Measurements from ENCODE around the gene ABL1.

Gene ABL1

GRCh38 chr9:130831077-130831476 lies 4.0 kb upstream of the ABL1 start:
- no peak overlapping the region for H3K27ac ChIP-seq (ENCODE audit: low read length, poor library complexity, severe bottlenecking)
- no peaks in the 10 kb centered on the region for H3K27me3 ChIP-seq (ENCODE audit: control insufficient read depth in 1 of 2, insufficient read depth in 1 of 2, low read length in 2 of 2)
- H3K9ac ChIP-seq (ENCODE audit: low read length) = no peak overlapping the region
- H4K8ac ChIP-seq (ENCODE audit: low read length) = no peak overlapping the region
- no peak overlapping the region for H2BK15ac ChIP-seq (ENCODE audit: low read depth, poor library complexity, severe bottlenecking)
- no peak overlapping the region for H2BK5ac ChIP-seq (ENCODE audit: low read depth, low read length, poor library complexity, severe bottlenecking)
- no peak overlapping the region for H3K14ac ChIP-seq (ENCODE audit: low read length in 2 of 2)
- peak overlapping the region; percentile 23 for H2AK5ac ChIP-seq (ENCODE audit: low read length, severe bottlenecking)
- H3K18ac ChIP-seq (ENCODE audit: low read depth in 1 of 2, low read length in 2 of 2) = no peak overlapping the region
- no peak for DNase-seq
- no peak overlapping the region for H3K4me2 ChIP-seq (ENCODE audit: low read length, poor library complexity, severe bottlenecking)
- peak overlapping the region; percentile 39 for H4K91ac ChIP-seq (ENCODE audit: low read length)
- H3K4me1 ChIP-seq (ENCODE audit: control insufficient read depth, insufficient read depth, low read depth, low read length) = peaks cover 13% of the 10 kb centered on the region
- H3K4ac ChIP-seq (ENCODE audit: low read depth in 1 of 2, low read length in 2 of 2) = no peak overlapping the region
- H3K36me3 ChIP-seq (ENCODE audit: control insufficient read depth in 1 of 2, insufficient read depth in 2 of 2, low read depth in 1 of 2, low read length in 2 of 2) = no peaks in the 10 kb centered on the region
- H3K79me1 ChIP-seq (replicated peaks; ENCODE audit: low read length, poor library complexity, severe bottlenecking) = peaks cover 9% of the 10 kb centered on the region
- no peak overlapping the region for H2AFZ ChIP-seq (ENCODE audit: low read depth, low read length)
- H3K23ac ChIP-seq (ENCODE audit: low read length in 2 of 2) = no peak overlapping the region
- H3K9me3 ChIP-seq (ENCODE audit: control insufficient read depth, low read length) = no peaks in the 10 kb centered on the region
- no peak overlapping the region for H2BK120ac ChIP-seq (ENCODE audit: low read depth, low read length)
- no peak overlapping the region for H2BK12ac ChIP-seq (ENCODE audit: low read length in 2 of 2)
- H3K4me3 ChIP-seq (ENCODE audit: insufficient read depth in 1 of 2, low read depth in 1 of 2, low read length in 2 of 2) = no peak overlapping the region

- Histone ChIP-seq H3K36me3 (ENCODE audit: control insufficient read depth in 1 of 2, insufficient read depth in 2 of 2, low read depth in 1 of 2, low read length in 2 of 2) (peaks cover 0 to 6% of the 10 kb centered on the region in 2 experiments), H3K4ac (ENCODE audit: low read depth in 1 of 2, low read length in 2 of 2) (no peak overlapping the region), H3K14ac (ENCODE audit: low read length in 2 of 2) (no peak overlapping the region), H2AK5ac (ENCODE audit: low read length, severe bottlenecking) (peak overlapping the region; percentile 47), H3K4me1 (ENCODE audit: control insufficient read depth, insufficient read depth, low read depth, low read length) (peaks cover 12% of the 10 kb centered on the region), H4K91ac (ENCODE audit: low read length) (no peak overlapping the region), H3K79me1 (replicated peaks; ENCODE audit: low read length, poor library complexity, severe bottlenecking) (peaks cover 6% of the 10 kb centered on the region), H4K8ac (ENCODE audit: low read length) (no peak overlapping the region), H2BK15ac (ENCODE audit: low read depth, poor library complexity, severe bottlenecking) (no peak overlapping the region), H2AFZ (ENCODE audit: low read depth, low read length) (no peak overlapping the region), H3K27me3 (ENCODE audit: control insufficient read depth in 1 of 2, insufficient read depth in 1 of 2, low read length in 2 of 2) (no peaks in the 10 kb centered on the region), H3K4me3 (ENCODE audit: insufficient read depth in 1 of 2, low read depth in 1 of 2, low read length in 2 of 2) (peak overlapping the region in 1 of 2 experiments; percentile 77), H3K27ac (ENCODE audit: low read length, poor library complexity, severe bottlenecking) (peak overlapping the region; percentile 76), H3K9ac (ENCODE audit: low read length) (peak overlapping the region; percentile 89), H2BK120ac (ENCODE audit: low read depth, low read length) (no peak overlapping the region), H2BK12ac (ENCODE audit: low read length in 2 of 2) (no peak overlapping the region), H3K23ac (ENCODE audit: low read length in 2 of 2) (no peak overlapping the region), H3K4me2 (ENCODE audit: low read length, poor library complexity, severe bottlenecking) (peak overlapping the region; percentile 2), H3K9me3 (ENCODE audit: control insufficient read depth, low read length) (no peaks in the 10 kb centered on the region), H2BK5ac (ENCODE audit: low read depth, low read length, poor library complexity, severe bottlenecking) (no peak overlapping the region), H3K18ac (ENCODE audit: low read depth in 1 of 2, low read length in 2 of 2) (no peak overlapping the region)
- no peak for DNase-seq
- 91% methylated on average over 6 of the region's 8 CpGs for WGBS
These were observed 1.7 kb upstream of the ABL1 start for GRCh38 chr9:130833031-130833990.

GRCh38 chr9:130835441-130836298 lies 616 bp downstream of the ABL1 start:
- Histone ChIP-seq H2AFZ (ENCODE audit: low read depth, low read length) (peak overlapping the region; percentile 44), H2BK5ac (ENCODE audit: low read depth, low read length, poor library complexity, severe bottlenecking) (peak overlapping the region; percentile 94), H2AK5ac (ENCODE audit: low read length, severe bottlenecking) (peak overlapping the region; percentile 84), H3K23ac (ENCODE audit: low read length in 2 of 2) (no peak overlapping the region), H3K79me1 (replicated peaks; ENCODE audit: low read length, poor library complexity, severe bottlenecking) (peaks cover 5% of the 10 kb centered on the region), H3K4me2 (ENCODE audit: low read length, poor library complexity, severe bottlenecking) (peak overlapping the region; percentile 60), H4K8ac (ENCODE audit: low read length) (peak overlapping the region; percentile 95), H2BK12ac (ENCODE audit: low read length in 2 of 2) (no peak overlapping the region), H3K9me3 (ENCODE audit: control insufficient read depth, low read length) (no peaks in the 10 kb centered on the region), H4K91ac (ENCODE audit: low read length) (peak overlapping the region; percentile 100), H2BK15ac (ENCODE audit: low read depth, poor library complexity, severe bottlenecking) (peak overlapping the region; percentile 48), H3K27me3 (ENCODE audit: control insufficient read depth in 1 of 2, insufficient read depth in 1 of 2, low read length in 2 of 2) (no peaks in the 10 kb centered on the region), H3K18ac (ENCODE audit: low read depth in 1 of 2, low read length in 2 of 2) (peak overlapping the region; percentile 99), H3K36me3 (ENCODE audit: control insufficient read depth in 1 of 2, insufficient read depth in 2 of 2, low read depth in 1 of 2, low read length in 2 of 2) (peaks cover 0 to 12% of the 10 kb centered on the region in 2 experiments), H3K9ac (ENCODE audit: low read length) (peak overlapping the region; percentile 96), H3K4me1 (ENCODE audit: control insufficient read depth, insufficient read depth, low read depth, low read length) (peaks cover 15% of the 10 kb centered on the region), H3K4ac (ENCODE audit: low read depth in 1 of 2, low read length in 2 of 2) (peak overlapping the region; percentile 95), H3K14ac (ENCODE audit: low read length in 2 of 2) (peak overlapping the region; percentile 86 to 98), H3K4me3 (ENCODE audit: insufficient read depth in 1 of 2, low read depth in 1 of 2, low read length in 2 of 2) (peak overlapping the region; percentile 87 to 91), H3K27ac (ENCODE audit: low read length, poor library complexity, severe bottlenecking) (peak overlapping the region; percentile 92), H2BK120ac (ENCODE audit: low read depth, low read length) (peak overlapping the region; percentile 98)
- DNase-seq = peak; percentile 60
- WGBS = under 1% methylated on average over 33 of the region's 44 CpGs

Measured in mesenchymal stem cell (in vitro differentiated cells and primary cell).